Measurements from ENCODE around the gene TRIM28. TPM values are rescaled to one million over a fixed set of nuclear protein-coding genes. Genes with fewer than 3 reads are reported as not detected.
"Not testable (repeated sequence)": the region's sequence is repeated elsewhere in the genome, so short reads cannot be mapped to it uniquely, and the experiment has no call there.

Gene TRIM28
- total RNA-seq, 2 experiments from 2014 or later: 345 TPM

- H3K4me1 Mint-ChIP-seq: peaks cover 24% of the 10 kb centered on the region
- POLR2A ChIA-PET: interaction anchor here (0.7 kb wide), 1 partner anchor 11 kb away, joined by 3 read pairs; the partner anchor contains the start of gene SLC27A5
- H3K36me3 Mint-ChIP-seq (ENCODE audit: low read depth): peaks cover 16% of the 10 kb centered on the region
- no peak overlapping the region for H3K27ac Mint-ChIP-seq
- no peak for DNase-seq
- H3K27me3 Mint-ChIP-seq: no peaks in the 10 kb centered on the region
- no peak overlapping the region for H3K4me3 Mint-ChIP-seq
- CTCF ChIA-PET: interaction anchor here (1.2 kb wide), 1 partner anchor 9 kb away, joined by 3 read pairs; no protein-coding TSS in a partner anchor
- H3K9me3 Mint-ChIP-seq: no peaks in the 10 kb centered on the region
Measured at GRCh38 chr19:58522709-58523108, 21.2 kb upstream of the TRIM28 start.

- H3K36me3 Mint-ChIP-seq (ENCODE audit: low read depth): no peaks in the 10 kb centered on the region
- peaks cover 16% of the 10 kb centered on the region for H3K27me3 Mint-ChIP-seq
- no peak overlapping the region for H3K4me3 Mint-ChIP-seq
- CTCF ChIA-PET: interaction anchor here (1.1 to 1.2 kb wide), 2 partner anchors 9 to 52 kb away, joined by 3 to 7 read pairs; partner anchors contain the start of gene ZBTB45
- POLR2A ChIA-PET: no interaction called here
- H3K27ac Mint-ChIP-seq: no peak overlapping the region
- H3K4me1 Mint-ChIP-seq: peaks cover 2% of the 10 kb centered on the region
- no peak for DNase-seq
- no peaks in the 10 kb centered on the region for H3K9me3 Mint-ChIP-seq
Measured at GRCh38 chr19:58529405-58529804, 14.5 kb upstream of the TRIM28 start.

- Mint-ChIP-seq H3K36me3 (ENCODE audit: low read depth) (no peaks in the 10 kb centered on the region), H3K27me3 (peaks cover 16% of the 10 kb centered on the region), H3K9me3 (no peaks in the 10 kb centered on the region), H3K4me1 (peaks cover 2% of the 10 kb centered on the region), H3K27ac (no peak overlapping the region), H3K4me3 (no peak overlapping the region)
- DNase-seq: no peak
- CTCF ChIA-PET: no interaction called here
- POLR2A ChIA-PET: interaction anchor here (2.1 kb wide), 1 partner anchor 11 kb away, joined by 7 read pairs; the partner anchor contains the start of gene ZBTB45
Measured at GRCh38 chr19:58531034-58531840, 12.6 kb upstream of the TRIM28 start.

- POLR2A ChIA-PET: no interaction called here
- CTCF ChIA-PET: interaction anchor here (0.8 kb wide), 1 partner anchor 17 kb away, joined by 3 read pairs; no protein-coding TSS in a partner anchor
- no peak overlapping the region for H3K27ac Mint-ChIP-seq
- peaks cover 15% of the 10 kb centered on the region for H3K4me1 Mint-ChIP-seq
- no peaks in the 10 kb centered on the region for H3K9me3 Mint-ChIP-seq
- no peak for DNase-seq
- no peak overlapping the region for H3K4me3 Mint-ChIP-seq
- H3K36me3 Mint-ChIP-seq (ENCODE audit: low read depth): no peaks in the 10 kb centered on the region
- H3K27me3 Mint-ChIP-seq: peaks cover 22% of the 10 kb centered on the region
Measured at GRCh38 chr19:58535857-58536256, 8.0 kb upstream of the TRIM28 start.

GRCh38 chr19:58536852-58537798 lies 6.7 kb upstream of the TRIM28 start:
- no peaks in the 10 kb centered on the region for H3K36me3 Mint-ChIP-seq (ENCODE audit: low read depth)
- ChIA-PET CTCF (interaction anchor here (1.9 kb wide), 2 partner anchors 18 to 23 kb away, joined by 5 to 8 read pairs; partner anchors contain the start of gene ZBTB45), POLR2A (interaction anchor here (1.3 to 1.6 kb wide), 2 partner anchors 17 kb away, joined by 4 to 5 read pairs; partner anchors contain the start of gene CHMP2A)
- H3K27me3 Mint-ChIP-seq: peaks cover 16% of the 10 kb centered on the region
- DNase-seq: no peak
- H3K9me3 Mint-ChIP-seq: no peaks in the 10 kb centered on the region
- no peak overlapping the region for H3K27ac Mint-ChIP-seq
- no peak overlapping the region for H3K4me3 Mint-ChIP-seq
- peaks cover 15% of the 10 kb centered on the region for H3K4me1 Mint-ChIP-seq

- Mint-ChIP-seq H3K4me1 (peaks cover 17% of the 10 kb centered on the region), H3K27me3 (peaks cover 14% of the 10 kb centered on the region), H3K9me3 (no peaks in the 10 kb centered on the region), H3K4me3 (peak overlapping the region; percentile 64), H3K36me3 (ENCODE audit: low read depth) (no peaks in the 10 kb centered on the region), H3K27ac (no peak overlapping the region)
- peak; percentile 54 for DNase-seq
- POLR2A ChIA-PET: interaction anchor here (1.3 to 1.6 kb wide), 2 partner anchors 16 to 18 kb away, joined by 4 to 5 read pairs; partner anchors contain the start of gene CHMP2A
- CTCF ChIA-PET: interaction anchor here (1.9 kb wide), 2 partner anchors 19 to 24 kb away, joined by 5 to 8 read pairs; partner anchors contain the start of gene ZBTB45
Measured at GRCh38 chr19:58538257-58539168, 5.4 kb upstream of the TRIM28 start.

- H3K36me3 Mint-ChIP-seq (ENCODE audit: low read depth); DNase-seq; H3K9me3 Mint-ChIP-seq; H3K27ac Mint-ChIP-seq; H3K4me3 Mint-ChIP-seq: not testable (repeated sequence)
- CTCF ChIA-PET: interaction anchor here (1.9 kb wide), 2 partner anchors 20 to 25 kb away, joined by 5 to 8 read pairs; partner anchors contain the start of gene ZBTB45
- POLR2A ChIA-PET: interaction anchor here (1.6 kb wide), 1 partner anchor 15 kb away, joined by 4 read pairs; the partner anchor contains the start of gene CHMP2A
- peaks cover 22% of the 10 kb centered on the region for H3K4me1 Mint-ChIP-seq
- peaks cover 17% of the 10 kb centered on the region for H3K27me3 Mint-ChIP-seq
Measured at GRCh38 chr19:58539169-58539559, 4.7 kb upstream of the TRIM28 start.

- H3K4me3 Mint-ChIP-seq, DNase-seq, H3K27ac Mint-ChIP-seq, H3K9me3 Mint-ChIP-seq: not testable (repeated sequence)
- ChIA-PET CTCF (interaction anchor here (1.3 to 2.5 kb wide), 2 partner anchors 9 to 22 kb away, joined by 3 to 14 read pairs; partner anchors contain the start of gene ZBTB45), POLR2A (interaction anchor here (1.3 to 5.9 kb wide), 5 partner anchors 9 to 67 kb away, joined by 5 to 89 read pairs (median 57); partner anchors contain the start of genes CHMP2A, UBE2M, ZBTB45 and ZNF446)
- Mint-ChIP-seq H3K36me3 (ENCODE audit: low read depth) (peaks cover 30% of the 10 kb centered on the region), H3K4me1 (peaks cover 43% of the 10 kb centered on the region), H3K27me3 (peaks cover 17% of the 10 kb centered on the region)
Measured at GRCh38 chr19:58542641-58543372, 1.1 kb upstream of the TRIM28 start.

GRCh38 chr19:58544591-58545285 lies 874 bp downstream of the TRIM28 start:
- CTCF ChIA-PET: interaction anchor here (1.0 to 2.5 kb wide), 4 partner anchors 9 to 31 kb away, joined by 3 to 14 read pairs (median 5); partner anchors contain the start of genes CHMP2A and ZBTB45
- POLR2A ChIA-PET: interaction anchor here (1.0 to 5.9 kb wide), 8 partner anchors 9 to 69 kb away, joined by 3 to 89 read pairs (median 11); partner anchors contain the start of genes CHMP2A, UBE2M, ZBTB45 and ZNF446
- Mint-ChIP-seq H3K4me3 (peak overlapping the region; percentile 96), H3K27me3 (peaks cover 6% of the 10 kb centered on the region), H3K9me3 (no peaks in the 10 kb centered on the region), H3K27ac (peak overlapping the region; percentile 82), H3K4me1 (peaks cover 34% of the 10 kb centered on the region), H3K36me3 (ENCODE audit: low read depth) (peaks cover 47% of the 10 kb centered on the region)
- DNase-seq: peak; percentile 49

GRCh38 chr19:58545286-58546018 lies 1.6 kb downstream of the TRIM28 start:
- peaks cover 4% of the 10 kb centered on the region for H3K27me3 Mint-ChIP-seq

More at GRCh38 chr19:58545286-58546018, 1.6 kb downstream of the TRIM28 start:
- peaks cover 36% of the 10 kb centered on the region for H3K4me1 Mint-ChIP-seq
- ChIA-PET POLR2A (interaction anchor here (0.8 to 5.9 kb wide), 7 partner anchors 9 to 35 kb away, joined by 3 to 89 read pairs (median 15); partner anchors contain the start of genes CHMP2A, UBE2M and ZBTB45), CTCF (interaction anchor here (1.0 to 2.5 kb wide), 3 partner anchors 25 to 36 kb away, joined by 3 to 14 read pairs (median 4); partner anchors contain the start of gene ZBTB45)
- no peaks in the 10 kb centered on the region for H3K9me3 Mint-ChIP-seq
- no peak for DNase-seq
- peak overlapping the region; percentile 82 for H3K27ac Mint-ChIP-seq
- peaks cover 53% of the 10 kb centered on the region for H3K36me3 Mint-ChIP-seq (ENCODE audit: low read depth)
- H3K4me3 Mint-ChIP-seq: peak overlapping the region; percentile 96
